HG03135 (cell line): ENCODE data around the gene MGST2.

Source experiments
- ATAC-seq: cut with Tn5 transposase; IDR thresholded peaks from one replicate; pipeline ENCODE4 v1.9.1; 2021; ENCODE audit warnings: mild to moderate bottlenecking, moderate library complexity; ENCODE audit not compliant: unreplicated experiment

The MGST2 gene

GRCh38 chr4:139669335-139669734, 3.7 kb downstream of the MGST2 start:
- ATAC-seq, result no peak

GRCh38 chr4:139669890-139670289, 4.3 kb downstream of the MGST2 start:
- no peak for ATAC-seq

GRCh38 chr4:139670775-139671174, 5.2 kb downstream of the MGST2 start:
- ATAC-seq, result no peak

GRCh38 chr4:139672215-139672614, 6.6 kb downstream of the MGST2 start:
- ATAC-seq, result no peak

GRCh38 chr4:139672732-139673131, 7.1 kb downstream of the MGST2 start:
- ATAC-seq, result no peak

GRCh38 chr4:139674875-139675550, 9.4 kb downstream of the MGST2 start:
- ATAC-seq, result peak; percentile 69

- ATAC-seq, result no peak
Observed at GRCh38 chr4:139675651-139676050, 10.0 kb downstream of the MGST2 start.

GRCh38 chr4:139676365-139676764, 10.7 kb downstream of the MGST2 start:
- no peak for ATAC-seq

GRCh38 chr4:139676913-139677585, 11.4 kb downstream of the MGST2 start:
- ATAC-seq, result no peak

- no peak for ATAC-seq
Observed at GRCh38 chr4:139682309-139682708, 16.7 kb downstream of the MGST2 start.

GRCh38 chr4:139682741-139683151, 17.1 kb downstream of the MGST2 start:
- no peak for ATAC-seq

GRCh38 chr4:139684351-139684750, 18.7 kb downstream of the MGST2 start:
- ATAC-seq, result no peak

- ATAC-seq, result no peak
Observed at GRCh38 chr4:139685180-139685579, 19.6 kb downstream of the MGST2 start.

GRCh38 chr4:139686130-139686529, 20.5 kb downstream of the MGST2 start:
- ATAC-seq, result no peak

GRCh38 chr4:139686988-139687387, 21.4 kb downstream of the MGST2 start:
- no peak for ATAC-seq

GRCh38 chr4:139689093-139689722, 23.6 kb downstream of the MGST2 start:
- no peak for ATAC-seq

GRCh38 chr4:139690419-139690818, 24.8 kb downstream of the MGST2 start:
- no peak for ATAC-seq

- no peak for ATAC-seq
Observed at GRCh38 chr4:139692309-139693012, 26.8 kb downstream of the MGST2 start.

GRCh38 chr4:139694522-139695107, 29.0 kb downstream of the MGST2 start:
- ATAC-seq, result no peak

- ATAC-seq, result no peak
Observed at GRCh38 chr4:139696491-139696890, 30.9 kb downstream of the MGST2 start.
